Measurements from ENCODE around the gene EDARADD. TPM values are rescaled to one million over a fixed set of nuclear protein-coding genes. Genes with fewer than 3 reads are reported as not detected.

EDARADD gene
- total RNA-seq, 1 experiment from 2014 or later: 0.30 TPM

GRCh38 chr1:236515443-236515958, 121.4 kb downstream of the EDARADD start:
- H3K27me3 ChIP-seq (ENCODE audit: insufficient read depth, low read length): no peaks in the 10 kb centered on the region
- H3K9me3 ChIP-seq (ENCODE audit: control insufficient read depth in 1 of 2, insufficient read depth in 1 of 2, low read depth in 1 of 2, low read length in 2 of 2): no peaks in the 10 kb centered on the region
- H3K4me1 ChIP-seq (ENCODE audit: control insufficient read depth in 1 of 2, insufficient read depth in 2 of 2, low read length in 2 of 2): no peaks in the 10 kb centered on the region
- CTCF ChIA-PET: no interaction called here
- POLR2A ChIA-PET: no interaction called here
- H3K36me3 ChIP-seq (ENCODE audit: control insufficient read depth in 1 of 2, insufficient read depth in 2 of 2, low read length in 2 of 2): no peaks in the 10 kb centered on the region
- H3K79me2 ChIP-seq (ENCODE audit: insufficient read depth, low read length): no peaks in the 10 kb centered on the region
- H3K4me2 ChIP-seq (ENCODE audit: low read length): no peak overlapping the region
- intact Hi-C loops (cut with micrococcal nuclease): no loop called here
- no peak overlapping the region for H3K27ac ChIP-seq (ENCODE audit: low read depth, low read length)
- no peak overlapping the region for H3K4me3 ChIP-seq (replicated peaks in 1 of 2; ENCODE audit: low read depth in 1 of 2, low read length in 2 of 2)
- no peak overlapping the region for H2AFZ ChIP-seq (ENCODE audit: low read depth, low read length, poor library complexity, severe bottlenecking)
- H3K9me2 ChIP-seq (ENCODE audit: insufficient read depth): no peaks in the 10 kb centered on the region
- ATAC-seq (no peak), DNase-seq (ENCODE audit: low read depth, low spot score) (no peak)
- H4K20me1 ChIP-seq (ENCODE audit: insufficient read depth): no peaks in the 10 kb centered on the region
- BruUV-seq (replicated peaks): no TSS peak
- no peak overlapping the region for H3K9ac ChIP-seq (ENCODE audit: low read length)
- TF ChIP-seq POLR2AphosphoS5 (IDR thresholded peaks at IDR 0.05; ENCODE audit: low read depth, low read length) (no peak), YY1 (IDR thresholded peaks at IDR 0.05; ENCODE audit: extremely low read depth, insufficient replicate concordance, low read depth, low read length) (no peak), ZNF274 (IDR thresholded peaks at IDR 0.05; ENCODE audit: low read depth, low read length) (no peak), CBX3 (IDR thresholded peaks at IDR 0.05; ENCODE audit: low read depth) (no peak), ZFX (IDR thresholded peaks at IDR 0.05) (no peak), SRF (IDR thresholded peaks at IDR 0.05; ENCODE audit: low read depth) (no peak), POLR2A (IDR thresholded peaks at IDR 0.05; ENCODE audit: borderline replicate concordance, extremely low read depth, insufficient read depth, insufficient read length) (no peak), MAX (IDR thresholded peaks at IDR 0.05) (no peak), EZH2phosphoT487 (IDR thresholded peaks at IDR 0.05; ENCODE audit: borderline replicate concordance) (no peak), REST (IDR thresholded peaks at IDR 0.05; ENCODE audit: low read depth) (no peak), CEBPB (IDR thresholded peaks at IDR 0.05; ENCODE audit: low read depth) (no peak), EZH2 (IDR thresholded peaks at IDR 0.05) (no peak), JUND (IDR thresholded peaks at IDR 0.05) (no peak), ELF1 (IDR thresholded peaks at IDR 0.05; ENCODE audit: borderline replicate concordance, low read depth) (no peak), ZBTB33 (IDR thresholded peaks at IDR 0.05; ENCODE audit: extremely low read depth, insufficient replicate concordance, low read length) (no peak)
- RAD21 ChIA-PET (ENCODE audit: low non-redundant PET in 1 of 2, low total read pairs in 2 of 2, uncharacterized antibody in 2 of 2, unreplicated experiment in 2 of 2): no interaction called here

All from HCT116 (cell line).